ENCODE results near the gene CERS5.
A peak's percentile ranks its signal among the peaks of the same experiment; 100 is the strongest.

GRCh38 chr12:50088577-50089335, 78.4 kb downstream of the CERS5 start:
- TF ChIP-seq POLR2A (IDR thresholded peaks at IDR 0.05) (no peak), CTCF (IDR thresholded peaks at IDR 0.05) (peak; percentile 67 to 87 (median 78))
